ENCODE data around the gene MAP7D3. TPM values are rescaled to one million over a fixed set of nuclear protein-coding genes. Genes with fewer than 3 reads are reported as not detected.

MAP7D3 gene
- total RNA-seq, 1 donor from 2014 or later: 8.2 TPM

- Histone ChIP-seq H3K36me3 (peaks cover 19% of the 10 kb centered on the region), H3K9me3 (no peaks in the 10 kb centered on the region), H3K4me1 (peaks cover 9% of the 10 kb centered on the region), H3K27ac (peak overlapping the region; percentile 11), H3K27me3 (ENCODE audit: low read depth) (no peaks in the 10 kb centered on the region), H3K4me3 (no peak overlapping the region)
- TF ChIP-seq, protein P1, sequence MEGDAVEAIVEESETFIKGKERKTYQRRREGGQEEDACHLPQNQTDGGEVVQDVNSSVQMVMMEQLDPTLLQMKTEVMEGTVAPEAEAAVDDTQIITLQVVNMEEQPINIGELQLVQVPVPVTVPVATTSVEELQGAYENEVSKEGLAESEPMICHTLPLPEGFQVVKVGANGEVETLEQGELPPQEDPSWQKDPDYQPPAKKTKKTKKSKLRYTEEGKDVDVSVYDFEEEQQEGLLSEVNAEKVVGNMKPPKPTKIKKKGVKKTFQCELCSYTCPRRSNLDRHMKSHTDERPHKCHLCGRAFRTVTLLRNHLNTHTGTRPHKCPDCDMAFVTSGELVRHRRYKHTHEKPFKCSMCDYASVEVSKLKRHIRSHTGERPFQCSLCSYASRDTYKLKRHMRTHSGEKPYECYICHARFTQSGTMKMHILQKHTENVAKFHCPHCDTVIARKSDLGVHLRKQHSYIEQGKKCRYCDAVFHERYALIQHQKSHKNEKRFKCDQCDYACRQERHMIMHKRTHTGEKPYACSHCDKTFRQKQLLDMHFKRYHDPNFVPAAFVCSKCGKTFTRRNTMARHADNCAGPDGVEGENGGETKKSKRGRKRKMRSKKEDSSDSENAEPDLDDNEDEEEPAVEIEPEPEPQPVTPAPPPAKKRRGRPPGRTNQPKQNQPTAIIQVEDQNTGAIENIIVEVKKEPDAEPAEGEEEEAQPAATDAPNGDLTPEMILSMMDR (IDR thresholded peaks at IDR 0.05): no peak
- no peak for DNase-seq
- no peak for ATAC-seq
- intact Hi-C loops (cut with DNase I): no loop called here
Measured at GRCh38 chrX:136210806-136211205, 40.4 kb downstream of the MAP7D3 start.

GRCh38 chrX:136210243-136210642 lies 41.0 kb downstream of the MAP7D3 start:
- ATAC-seq: no peak
- Histone ChIP-seq H3K27me3 (ENCODE audit: low read depth) (no peaks in the 10 kb centered on the region), H3K36me3 (peaks cover 19% of the 10 kb centered on the region), H3K4me3 (no peak overlapping the region), H3K27ac (peak overlapping the region; percentile 11), H3K9me3 (no peaks in the 10 kb centered on the region), H3K4me1 (peaks cover 15% of the 10 kb centered on the region)
- no peak for DNase-seq
- TF ChIP-seq, protein P1 (IDR thresholded peaks at IDR 0.05): no peak
- intact Hi-C loops (cut with DNase I): no loop called here

- ATAC-seq (no peak), DNase-seq (no peak)
- peaks cover 17% of the 10 kb centered on the region for H3K4me1 ChIP-seq
- H3K4me3 ChIP-seq: no peak overlapping the region
- intact Hi-C loops (cut with DNase I): no loop called here
- peaks cover 19% of the 10 kb centered on the region for H3K36me3 ChIP-seq
- TF ChIP-seq, protein P1 (IDR thresholded peaks at IDR 0.05): no peak
- H3K27me3 ChIP-seq (ENCODE audit: low read depth): no peaks in the 10 kb centered on the region
- H3K27ac ChIP-seq: peak overlapping the region; percentile 41
- H3K9me3 ChIP-seq: no peaks in the 10 kb centered on the region
Measured at GRCh38 chrX:136209751-136210150, 41.4 kb downstream of the MAP7D3 start.

GRCh38 chrX:136209016-136209738 lies 42.0 kb downstream of the MAP7D3 start:
- intact Hi-C loops (cut with DNase I): no loop called here

GRCh38 chrX:136207546-136207945 lies 43.7 kb downstream of the MAP7D3 start:
- ATAC-seq: no peak
- Histone ChIP-seq H3K27me3 (ENCODE audit: low read depth) (no peaks in the 10 kb centered on the region), H3K4me3 (no peak overlapping the region), H3K36me3 (peaks cover 19% of the 10 kb centered on the region), H3K27ac (no peak overlapping the region), H3K9me3 (no peaks in the 10 kb centered on the region), H3K4me1 (peaks cover 28% of the 10 kb centered on the region)
- TF ChIP-seq, protein P1 (IDR thresholded peaks at IDR 0.05): no peak
- no peak for DNase-seq
- intact Hi-C loops (cut with DNase I): no loop called here

More at GRCh38 chrX:136209016-136209738, 42.0 kb downstream of the MAP7D3 start:
- TF ChIP-seq, protein P1 (IDR thresholded peaks at IDR 0.05): peak; percentile 54
- Histone ChIP-seq H3K4me3 (no peak overlapping the region), H3K27me3 (ENCODE audit: low read depth) (no peaks in the 10 kb centered on the region), H3K9me3 (no peaks in the 10 kb centered on the region), H3K36me3 (peaks cover 19% of the 10 kb centered on the region), H3K4me1 (peaks cover 20% of the 10 kb centered on the region), H3K27ac (peak overlapping the region; percentile 41)
- ATAC-seq: peak; percentile 40 to 66
- DNase-seq: no peak
